Peyer's patch (tissue), 4 donors: ENCODE measurements around the gene CYP4F12.

Experiments
- CTCF ChIP-seq, 6 experiments: fragments of 450-650 bp in 4 of 6; fragments of 200-600 bp in 2 of 6; sonication (generic) in 1 of 6; IDR thresholded peaks; one replicate each; pipeline ENCODE4 v1.5.1; 2017 to 2019; ENCODE audit warnings: antibody characterized with exemption in 6 of 6, mild to moderate bottlenecking in 3 of 6, moderate library complexity in 1 of 6
- POLR2A ChIP-seq, 2 donors: fragments of 450-650 bp; IDR thresholded peaks; one replicate each; pipeline ENCODE4 v1.5.1; 2017; ENCODE audit warnings: antibody characterized with exemption in 2 of 2, mild to moderate bottlenecking in 2 of 2, moderate library complexity in 2 of 2

- no peak for TF ChIP-seq CTCF (IDR thresholded peaks at IDR 0.05)
- no peak for TF ChIP-seq POLR2A (IDR thresholded peaks at IDR 0.05)
Measured at GRCh38 chr19:15721268-15721667, 48.4 kb downstream of the CYP4F12 start.
